ENCODE measurements around the gene CAMK1G.

The CAMK1G gene

GRCh38 chr1:209643285-209644020, 59.9 kb downstream of the CAMK1G start:
- DNase-seq: no peak

GRCh38 chr1:209645574-209646452, 62.3 kb downstream of the CAMK1G start:
- DNase-seq: no peak

- DNase-seq: no peak
These were observed 63.0 kb downstream of the CAMK1G start for GRCh38 chr1:209646558-209646957.

- DNase-seq: no peak
These were observed 63.6 kb downstream of the CAMK1G start for GRCh38 chr1:209647156-209647555.

- DNase-seq: no peak
These were observed 64.8 kb downstream of the CAMK1G start for GRCh38 chr1:209648346-209648745.

- no peak for DNase-seq
These were observed 65.6 kb downstream of the CAMK1G start for GRCh38 chr1:209648931-209649776.

- no peak for DNase-seq
These were observed 66.9 kb downstream of the CAMK1G start for GRCh38 chr1:209650454-209650853.

- DNase-seq: peak; percentile 77
These were observed 67.6 kb downstream of the CAMK1G start for GRCh38 chr1:209651138-209651587.

GRCh38 chr1:209652121-209652735, 68.7 kb downstream of the CAMK1G start, which contains the start of gene LAMB3:
LAMB3 (minus strand) TSS chr1:209652425; CDS start chr1:209650944, 1,481 bp downstream.
- DNase-seq: no peak

- DNase-seq: no peak
These were observed 69.4 kb downstream of the CAMK1G start for GRCh38 chr1:209652873-209653401.

- no peak for DNase-seq
These were observed 70.4 kb downstream of the CAMK1G start for GRCh38 chr1:209653915-209654351.

GRCh38 chr1:209655411-209656231, 72.1 kb downstream of the CAMK1G start:
- DNase-seq: no peak

GRCh38 chr1:209657140-209657879, 73.8 kb downstream of the CAMK1G start:
- DNase-seq: no peak

- DNase-seq: no peak
These were observed 74.4 kb downstream of the CAMK1G start for GRCh38 chr1:209657918-209658317.

GRCh38 chr1:209659909-209660308, 76.4 kb downstream of the CAMK1G start:
- DNase-seq: peak; percentile 72

- no peak for DNase-seq
These were observed 77.6 kb downstream of the CAMK1G start for GRCh38 chr1:209661071-209661470.

GRCh38 chr1:209662879-209663327, 79.4 kb downstream of the CAMK1G start:
- no peak for DNase-seq
